Measurements from ENCODE around the gene PLAAT2. TPM values are rescaled to one million over a fixed set of nuclear protein-coding genes. Genes with fewer than 3 reads are reported as not detected.

The PLAAT2 gene
- total and polyA plus RNA-seq, 2 of the 13 experiments (the other 11 are each of a cell fraction or from before 2014, with no cell fraction given): 0.22 TPM; not detected in 1

- TF ChIP-seq SAFB2 (CRISPR knock-in tag; IDR thresholded peaks at IDR 0.05; ENCODE audit: borderline replicate concordance, low read depth) (no peak), RXRA (CRISPR knock-in tag; IDR thresholded peaks at IDR 0.05) (peak; percentile 62; the same call in 1 of the 2 replicates), ZNF792 (CRISPR knock-in tag; IDR thresholded peaks at IDR 0.05) (0 out of 2 replicates have a peak, but pooled peaks have one; percentile 21), KMT2A (CRISPR knock-in tag; IDR thresholded peaks at IDR 0.05) (0 out of 2 replicates have a peak, but pooled peaks have one; percentile 6), SP5 (CRISPR knock-in tag; IDR thresholded peaks at IDR 0.05; ENCODE audit: borderline replicate concordance, low read depth) (0 out of 2 replicates have a peak, but pooled peaks have one; percentile 44), PAXIP1 (CRISPR knock-in tag; conservative IDR thresholded peaks at IDR 0.05) (peak; percentile 55; the same call in 1 of the 2 replicates), REPIN1 (CRISPR knock-in tag; IDR thresholded peaks at IDR 0.05; ENCODE audit: borderline replicate concordance, low read depth) (0 out of 2 replicates have a peak, but pooled peaks have one; percentile 43), TFAP4 (IDR thresholded peaks at IDR 0.05; ENCODE audit: borderline replicate concordance, low read depth) (peak; percentile 47; the same call in 1 of the 2 replicates), SALL1 (CRISPR knock-in tag; IDR thresholded peaks at IDR 0.05) (peak; percentile 36; the same call in 1 of the 2 replicates), NONO (IDR thresholded peaks at IDR 0.05) (no peak), NONO (CRISPR knock-in tag; conservative IDR thresholded peaks at IDR 0.05) (0 out of 2 replicates have a peak, but pooled peaks have one; percentile 7), HMGXB3 (CRISPR knock-in tag; IDR thresholded peaks at IDR 0.05; ENCODE audit: borderline replicate concordance) (0 out of 2 replicates have a peak, but pooled peaks have one; percentile 47), HNF4A (CRISPR knock-in tag; IDR thresholded peaks at IDR 0.05) (peak; percentile 55), ZFYVE20 (CRISPR knock-in tag; IDR thresholded peaks at IDR 0.05; ENCODE audit: borderline replicate concordance, low read depth) (no peak), FOXA1 (IDR thresholded peaks at IDR 0.05) (no peak), FOXA1 (CRISPR knock-in tag; IDR thresholded peaks at IDR 0.05) (peak; percentile 46; the same call in 1 of the 2 replicates), EP300 (IDR thresholded peaks at IDR 0.05; ENCODE audit: low read depth in 2 of 2, low read length in 2 of 2) (0 out of 4 replicates have a peak, but pooled peaks of 1 of the 2 experiments have one; percentile 21), EP300 (CRISPR knock-in tag; IDR thresholded peaks at IDR 0.05; ENCODE audit: borderline replicate concordance) (no peak), IKZF4 (CRISPR knock-in tag; IDR thresholded peaks at IDR 0.05; ENCODE audit: borderline replicate concordance, low read depth, not compliant biosample characterization) (peak; percentile 55)
Observed at GRCh38 chr11:63574856-63575602, 11.8 kb upstream of the PLAAT2 start (continued).
